Ovary (tissue), 3 donors: ENCODE measurements around the gene ATF2.

Source experiments
- CTCF ChIP-seq, 3 donors: fragments of 450-650 bp in 2 of 3; fragments of 200-600 bp in 1 of 3; IDR thresholded peaks; one replicate each; pipeline versions ENCODE4 v1.5.1 to v1.8.0; 2016 to 2022; ENCODE audit warnings: antibody characterized with exemption in 3 of 3, mild to moderate bottlenecking in 1 of 3
- POLR2A ChIP-seq: fragments of 450-650 bp; IDR thresholded peaks from one replicate; pipeline ENCODE4 v1.6.1; 2017; ENCODE audit warnings: antibody characterized with exemption, mild to moderate bottlenecking, moderate library complexity
- donor health status: DM: no; HTN: no; CAD: no.

GRCh38 chr2:175126661-175127060 lies 41.3 kb downstream of the ATF2 start:
- no peak for TF ChIP-seq CTCF (IDR thresholded peaks at IDR 0.05)
- no peak for TF ChIP-seq POLR2A
